Stimulated activated CD4-positive, alpha-beta T cell treated with anti-CD3 and anti-CD28 coated beads, TNF-alpha, amount 100 ng/mL, for 24 hours (primary cell): ENCODE measurements around the gene APEH.
"Not testable (repeated sequence)": the region's sequence is repeated elsewhere in the genome, so short reads cannot be mapped to it uniquely, and the experiment has no call there.

Experiments used
- DNase-seq, 3 experiments: peaks; one replicate each; pipeline ENCODE4 v3.0.0-alpha.2; 2020; ENCODE audit warnings: low read depth in 3 of 3

APEH gene

DNA sequence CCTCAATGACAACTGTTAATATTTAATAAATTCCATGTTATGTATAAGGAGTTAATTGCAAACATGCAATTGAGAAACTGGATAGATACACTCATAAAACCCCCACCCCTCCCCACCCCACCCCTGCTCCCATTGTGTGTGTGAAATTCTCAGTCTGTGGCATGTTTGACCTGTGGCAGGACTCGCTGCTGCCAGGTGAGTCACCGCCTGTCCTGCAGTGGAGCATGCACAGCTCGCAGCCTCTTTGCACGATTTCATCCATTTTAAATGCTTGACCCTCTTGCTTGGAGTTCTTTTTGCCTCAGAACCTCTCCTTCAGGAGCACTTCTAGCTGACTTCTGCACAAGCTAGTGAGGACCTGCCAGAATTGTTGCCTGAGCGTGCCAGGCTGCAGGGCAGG, 5.3 kb upstream of the APEH start:
- DNase-seq: no peak

DNA sequence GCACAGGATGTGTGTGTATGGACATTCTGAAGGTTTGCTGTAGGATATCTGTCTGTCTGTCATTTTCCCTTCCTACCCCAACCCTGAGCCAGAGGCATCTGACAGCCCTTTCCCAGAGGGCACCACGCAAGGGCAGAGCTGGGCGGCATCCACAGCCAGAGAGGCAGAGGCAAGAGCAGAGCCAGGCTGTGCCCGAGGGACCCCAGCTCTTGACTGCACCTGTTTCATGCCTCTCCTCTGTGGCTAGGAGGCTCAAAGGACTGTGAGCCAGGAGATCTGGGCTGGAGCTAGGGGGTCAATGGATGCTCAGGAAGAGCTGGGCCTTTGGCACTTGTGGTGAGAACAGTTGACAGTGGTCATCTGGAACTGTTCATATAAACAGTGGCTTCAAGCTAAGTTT, 4.8 kb upstream of the APEH start:
- DNase-seq: no peak

DNA sequence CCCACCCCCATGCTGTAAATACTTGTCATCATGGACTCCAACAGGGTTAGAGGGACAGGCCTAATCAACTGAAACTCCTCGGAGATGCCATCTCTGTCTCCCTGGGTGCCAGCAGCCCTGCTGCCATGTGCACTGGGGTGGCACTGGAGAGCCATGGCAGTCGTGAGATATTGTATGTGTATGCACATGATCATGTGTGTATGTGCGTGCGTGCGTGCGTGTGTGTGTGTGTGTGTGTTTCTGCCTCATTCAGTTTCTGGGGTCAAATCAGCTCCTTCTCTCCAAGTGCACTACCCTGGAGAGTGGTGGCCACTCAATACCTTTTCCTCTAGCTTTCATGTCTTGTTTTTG, 3.2 kb upstream of the APEH start:
- no peak for DNase-seq

DNA sequence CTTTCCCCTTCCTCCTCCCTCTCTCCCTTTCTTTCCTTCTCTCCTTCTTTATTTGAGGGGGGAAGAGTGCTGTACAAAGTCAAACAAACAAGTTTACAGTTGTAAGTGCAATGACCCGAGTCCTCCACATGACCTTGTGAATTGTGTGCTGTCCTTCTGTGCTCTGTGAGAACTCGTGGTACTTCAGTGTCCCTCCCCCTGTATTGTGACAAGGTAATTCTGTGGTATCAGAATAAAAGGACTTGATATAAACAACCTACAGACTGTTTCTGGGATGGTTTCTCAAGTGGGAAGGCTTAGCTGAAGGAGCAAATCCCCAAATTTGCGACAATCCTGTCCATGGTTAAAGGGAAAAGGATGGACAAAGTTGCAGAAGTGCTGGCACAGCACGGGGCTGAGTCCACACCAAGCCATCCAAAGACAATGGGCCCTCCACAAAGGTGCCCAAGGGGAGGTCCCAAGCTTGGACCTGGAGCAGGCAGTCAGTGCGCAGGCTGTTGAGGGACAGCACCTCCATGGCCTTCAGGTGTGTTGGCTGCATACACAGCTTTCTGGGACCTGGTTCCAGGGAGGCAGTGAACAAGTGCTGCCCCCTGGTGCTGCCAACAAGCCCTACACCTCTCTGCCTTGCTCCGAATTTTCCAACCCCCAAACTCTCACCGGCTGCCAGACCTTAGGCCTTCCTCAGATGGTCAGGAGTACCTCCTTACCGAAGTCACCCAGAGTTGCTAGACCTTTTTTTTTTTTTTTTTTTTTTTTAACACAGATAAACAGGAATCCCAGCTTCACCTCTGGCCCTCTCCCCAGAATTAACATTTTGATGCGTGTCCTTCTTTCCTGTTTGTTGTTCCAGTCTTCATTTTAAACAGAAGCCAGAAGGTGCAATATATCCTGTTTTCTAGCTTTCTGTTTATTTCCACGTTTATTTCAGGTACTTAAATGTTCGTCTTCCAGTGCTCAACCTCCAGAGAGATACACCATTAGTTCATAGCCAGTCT, 2.6 kb upstream of the APEH start:
- peak; percentile 49 to 72 (median 54) for DNase-seq

DNA sequence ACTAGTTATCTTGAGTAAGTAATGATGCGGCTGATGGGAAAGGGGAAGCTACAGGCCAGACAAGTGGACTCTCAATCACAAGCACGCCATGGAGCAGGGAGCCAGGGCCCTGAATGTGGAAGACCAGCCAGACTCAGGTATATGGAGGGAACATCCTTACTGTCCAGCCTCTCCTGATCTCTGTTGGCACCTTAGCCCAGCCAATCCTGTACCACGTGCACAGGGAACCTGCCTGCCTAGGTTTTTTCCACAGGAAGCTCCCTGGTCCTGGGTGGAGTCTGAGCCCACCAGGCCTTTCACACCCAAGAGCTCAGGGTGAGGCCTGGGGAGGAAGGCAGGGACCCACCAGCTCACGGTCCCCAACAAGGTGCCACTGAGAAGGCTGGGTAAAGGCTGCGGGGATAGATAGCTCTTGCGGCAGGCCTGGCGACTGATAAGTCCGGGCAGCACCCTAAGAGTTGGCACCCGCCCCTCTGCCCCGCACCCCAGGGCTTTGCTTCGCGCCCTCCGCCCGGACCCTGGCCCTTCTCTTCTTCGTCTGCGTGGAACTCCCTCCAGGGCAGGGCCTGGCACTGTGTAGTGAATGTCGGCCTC, 933 bp upstream of the APEH start:
- peak in 1 of 3 experiments; percentile 37 for DNase-seq

DNA sequence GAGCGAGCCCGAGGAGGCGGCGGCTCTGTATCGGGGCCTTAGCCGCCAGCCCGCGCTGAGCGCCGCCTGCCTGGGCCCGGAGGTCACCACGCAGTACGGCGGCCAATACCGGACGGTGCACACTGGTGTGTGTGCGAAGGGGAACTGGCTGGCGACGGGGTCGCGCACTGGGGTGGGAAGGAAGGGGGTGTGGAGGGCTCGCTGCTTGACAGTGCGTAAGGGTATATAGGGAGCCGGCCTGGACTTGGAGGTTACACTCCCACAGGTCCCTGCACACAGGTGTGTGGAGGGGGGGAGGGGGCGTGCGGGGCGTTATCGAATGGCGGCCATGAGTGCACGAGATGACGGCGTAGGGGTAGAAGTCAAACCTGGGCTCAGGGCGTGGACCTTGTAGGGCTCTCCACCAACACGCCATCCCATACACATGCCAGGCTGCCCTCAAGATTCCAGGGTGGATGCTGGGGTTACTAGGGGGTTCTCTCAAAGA, 389 bp downstream of the APEH start:
- DNase-seq: peak in 1 of 3 experiments; percentile 26

DNA sequence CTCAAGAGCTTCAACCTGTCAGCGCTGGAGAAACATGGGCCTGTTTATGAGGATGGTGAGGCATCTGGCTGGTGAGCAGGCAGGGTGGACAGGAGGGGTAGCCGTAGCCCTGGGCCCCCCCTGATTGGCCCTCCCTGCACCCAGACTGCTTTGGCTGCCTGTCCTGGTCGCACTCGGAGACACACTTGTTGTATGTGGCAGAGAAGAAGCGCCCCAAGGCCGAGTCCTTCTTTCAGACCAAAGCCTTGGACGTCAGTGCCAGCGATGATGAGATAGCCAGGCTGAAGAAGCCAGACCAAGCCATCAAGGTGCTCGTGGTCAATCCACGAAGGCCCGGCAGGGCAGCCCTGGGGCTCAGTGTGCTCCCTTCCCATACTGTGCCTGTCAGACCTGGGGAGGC, 1.8 kb downstream of the APEH start:
- DNase-seq: no peak

DNA sequence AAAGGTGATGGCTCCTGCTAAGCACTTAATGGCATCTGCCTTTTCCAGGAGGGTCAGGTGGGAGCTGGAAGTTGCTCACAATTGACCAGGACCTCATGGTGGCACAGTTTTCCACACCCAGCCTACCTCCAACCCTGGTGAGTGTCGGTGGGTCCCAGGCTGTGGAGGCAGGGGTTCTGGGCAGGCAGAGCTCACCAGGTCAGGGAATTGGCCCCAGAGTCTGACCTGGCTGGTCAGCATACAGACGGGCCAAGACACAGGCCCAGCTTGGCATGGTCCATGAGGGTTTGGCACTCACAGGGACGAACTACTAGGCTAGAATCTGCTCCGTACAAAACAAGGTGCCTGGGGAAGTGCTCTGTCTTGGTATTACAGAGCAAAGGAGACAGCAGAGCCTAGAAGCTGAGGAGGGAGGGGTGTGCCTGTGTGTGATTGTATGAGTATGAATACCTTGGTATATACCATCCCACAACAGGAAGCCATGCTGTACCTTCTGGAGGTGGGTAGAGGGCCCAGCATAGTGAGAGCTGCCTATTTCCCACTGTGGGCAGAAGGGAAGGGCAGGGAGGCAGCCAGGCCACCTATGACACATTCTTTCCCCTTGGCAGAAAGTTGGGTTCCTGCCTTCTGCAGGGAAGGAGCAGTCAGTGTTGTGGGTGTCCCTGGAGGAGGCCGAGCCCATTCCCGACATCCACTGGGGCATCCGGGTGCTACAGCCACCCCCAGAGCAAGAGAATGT, 6.5 kb downstream of the APEH start:
- DNase-seq: no peak

DNA sequence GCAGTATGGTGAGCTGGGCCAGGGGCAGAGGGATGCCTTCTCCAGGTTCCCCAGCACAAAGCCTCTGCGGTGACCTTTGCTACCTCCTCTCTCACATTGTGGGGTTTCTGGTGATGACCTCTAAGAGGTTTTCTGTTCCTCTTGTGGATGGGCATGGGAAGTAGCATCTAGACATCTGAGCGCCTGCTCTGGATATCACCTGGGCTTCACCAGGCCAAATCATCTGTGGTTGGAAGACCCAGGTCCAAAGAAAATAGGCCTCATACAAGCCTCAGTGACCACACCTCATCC, 7.0 kb downstream of the APEH start:
- DNase-seq: no peak

DNA sequence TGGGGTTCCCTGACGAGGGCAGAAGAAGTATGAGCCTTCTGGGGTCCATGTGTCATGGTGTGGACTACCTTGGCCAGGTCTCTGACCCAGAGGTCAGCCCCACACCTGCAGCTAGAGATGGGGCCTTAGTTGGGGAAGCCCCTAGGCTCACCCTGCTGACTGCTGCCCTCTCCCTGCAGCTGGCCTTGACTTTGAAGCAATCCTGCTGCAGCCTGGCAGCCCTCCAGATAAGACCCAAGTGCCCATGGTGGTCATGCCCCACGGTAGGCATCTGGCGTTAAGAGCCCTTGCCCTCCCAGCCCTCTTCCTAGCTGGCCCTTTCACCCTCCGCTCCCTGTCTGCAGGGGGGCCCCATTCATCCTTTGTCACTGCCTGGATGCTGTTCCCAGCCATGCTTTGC, 7.4 kb downstream of the APEH start:
- no peak for DNase-seq

DNA sequence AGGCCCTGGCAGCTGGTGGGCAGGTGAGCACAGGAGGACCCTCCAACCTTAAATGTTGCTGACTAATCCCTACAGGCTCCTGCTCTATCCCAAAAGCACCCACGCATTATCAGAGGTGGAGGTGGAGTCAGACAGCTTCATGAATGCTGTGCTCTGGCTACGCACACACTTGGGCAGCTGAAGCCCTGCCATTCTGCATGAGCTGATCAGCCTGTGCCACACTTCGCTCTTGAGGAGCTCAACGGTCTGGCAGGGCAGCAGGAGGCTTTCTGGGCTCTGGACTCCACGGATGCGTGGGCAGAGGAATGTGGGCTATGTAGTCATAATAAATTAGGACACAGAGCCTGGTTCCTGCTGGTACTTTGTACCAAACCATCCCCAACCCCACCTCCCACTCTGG, 9.0 kb downstream of the APEH start:
- no peak for DNase-seq

DNA sequence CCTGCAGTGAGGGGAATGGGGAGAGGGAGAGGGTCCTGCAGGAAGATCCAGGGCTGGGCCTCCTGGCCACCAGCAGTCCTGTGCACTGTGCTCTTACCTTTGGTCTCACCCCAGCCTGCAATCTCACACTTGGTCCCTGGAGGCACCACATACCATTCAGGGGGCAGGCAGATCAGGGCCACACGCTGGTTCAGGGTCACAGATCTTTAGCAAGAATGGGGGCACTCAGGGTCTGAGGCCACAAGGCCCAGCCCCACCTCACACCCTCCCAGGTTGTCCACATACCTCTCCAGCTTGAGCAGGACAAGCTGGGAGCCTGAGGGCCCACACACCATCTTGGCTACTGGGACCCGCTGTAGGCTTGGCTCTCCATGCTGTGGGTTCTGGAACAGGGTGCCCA, 10.3 kb downstream of the APEH start:
- not testable (repeated sequence) for DNase-seq

DNA sequence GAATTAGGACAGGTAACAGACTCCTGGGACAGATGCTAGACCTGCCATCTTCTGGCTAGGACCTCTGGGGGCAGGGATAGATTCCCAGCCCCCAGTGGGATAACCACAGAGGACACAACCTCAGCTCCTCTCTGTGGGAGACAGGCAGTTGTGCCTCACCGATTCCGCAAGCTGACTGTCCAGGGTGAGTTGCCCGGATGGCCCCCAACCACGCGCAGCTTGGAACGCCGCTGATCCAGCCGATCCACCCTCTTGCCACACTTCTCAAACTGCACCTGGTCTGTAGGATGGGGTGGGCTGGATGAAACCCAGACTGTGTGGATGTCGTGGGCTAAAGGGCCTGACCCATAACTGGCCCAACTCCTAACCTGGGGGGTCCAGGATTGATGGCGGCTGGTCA, 11.0 kb downstream of the APEH start:
- not testable (repeated sequence) for DNase-seq

DNA sequence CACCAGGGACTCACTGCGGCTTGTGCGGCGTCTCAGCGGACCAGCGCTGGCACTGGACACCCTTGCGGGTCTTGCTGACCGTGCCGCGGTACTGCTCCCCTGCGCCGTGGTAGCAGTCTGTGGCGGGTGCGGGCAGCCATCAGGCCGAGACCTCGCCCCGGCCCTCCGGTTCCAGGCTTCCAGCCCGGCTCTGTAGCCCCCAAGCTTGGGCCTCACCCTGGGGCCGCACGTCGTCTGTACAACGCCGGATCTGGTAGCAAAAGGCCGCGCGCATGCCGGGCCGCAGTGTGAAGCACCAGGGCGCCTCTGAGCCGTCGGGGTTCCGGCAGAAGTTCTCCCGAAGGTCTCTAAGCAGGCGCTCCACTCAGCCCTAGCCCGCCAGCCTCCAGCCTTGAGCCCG, 11.7 kb downstream of the APEH start:
- DNase-seq: peak in 1 of 3 experiments; percentile 16

DNA sequence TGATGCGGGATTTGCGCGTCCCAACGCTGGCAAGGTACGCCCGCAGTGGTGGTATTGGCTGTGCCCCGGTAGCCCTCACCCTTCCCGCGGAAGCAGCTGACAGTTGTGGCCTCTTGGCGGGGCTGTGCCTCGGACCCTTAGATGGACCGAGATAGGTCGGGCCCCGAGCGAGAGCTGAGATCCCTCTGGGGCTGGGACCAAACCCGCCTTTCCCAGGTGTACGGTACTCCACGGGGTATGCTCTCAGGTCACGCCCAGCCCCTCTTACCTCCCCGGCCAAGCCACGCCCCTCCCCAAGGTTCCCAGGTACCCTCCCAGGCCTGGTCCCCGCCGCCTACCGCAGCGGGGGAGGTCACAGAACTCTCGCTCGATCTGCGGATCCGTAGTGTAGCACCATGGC, 12.2 kb downstream of the APEH start:
- not testable (repeated sequence) for DNase-seq

DNA sequence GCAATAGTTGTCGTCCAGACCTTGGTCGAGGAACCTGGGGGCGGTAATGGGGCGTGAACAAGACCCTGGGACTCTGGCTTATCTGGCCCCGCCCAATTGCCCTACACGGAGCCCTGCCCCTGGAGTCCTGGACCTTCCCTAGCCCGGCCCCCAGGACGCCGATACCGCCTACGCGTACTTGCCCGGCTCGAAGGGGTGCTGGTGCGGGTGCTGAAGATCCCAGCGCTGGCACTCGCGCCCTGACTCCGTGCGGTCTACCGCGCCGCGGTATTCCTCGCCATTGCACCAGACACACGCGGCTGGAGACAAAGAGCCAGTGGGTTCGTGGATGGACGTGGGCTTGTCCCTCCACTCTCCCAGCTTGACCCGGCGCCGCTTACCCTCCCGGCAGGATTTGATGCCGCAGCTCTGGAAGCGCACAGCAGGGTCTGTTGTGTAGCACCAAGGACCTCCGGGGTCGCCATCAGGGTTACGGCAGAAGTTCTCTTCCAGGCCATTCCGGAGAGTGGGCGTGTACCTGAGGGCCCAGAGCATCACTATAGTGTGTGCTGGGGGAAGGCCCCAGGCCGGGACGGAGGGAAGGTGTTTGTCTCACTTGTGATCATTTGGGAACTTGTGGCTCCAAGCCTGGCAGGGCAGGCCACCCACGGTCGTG, 12.7 kb downstream of the APEH start:
- peak in 1 of 3 experiments; percentile 61 for DNase-seq

DNA sequence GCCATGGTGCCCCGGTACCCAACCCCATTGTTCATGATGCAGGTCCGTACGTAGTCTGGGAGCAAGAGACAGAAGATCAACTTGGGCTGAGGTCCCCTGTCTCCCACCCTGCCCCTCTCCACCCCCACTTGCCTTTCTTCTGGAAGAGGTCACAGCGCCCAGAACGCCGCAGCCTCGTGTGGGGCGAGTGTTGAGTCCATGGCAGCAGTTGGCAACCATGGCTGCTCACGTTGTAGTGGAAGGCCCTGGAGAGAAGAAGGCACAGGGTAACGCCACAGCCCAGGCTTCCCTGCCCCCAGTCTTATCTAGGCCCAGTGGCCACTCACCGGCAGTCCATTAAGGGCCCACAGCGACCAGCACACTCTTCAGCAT, 13.3 kb downstream of the APEH start:
- not testable (repeated sequence) for DNase-seq

DNA sequence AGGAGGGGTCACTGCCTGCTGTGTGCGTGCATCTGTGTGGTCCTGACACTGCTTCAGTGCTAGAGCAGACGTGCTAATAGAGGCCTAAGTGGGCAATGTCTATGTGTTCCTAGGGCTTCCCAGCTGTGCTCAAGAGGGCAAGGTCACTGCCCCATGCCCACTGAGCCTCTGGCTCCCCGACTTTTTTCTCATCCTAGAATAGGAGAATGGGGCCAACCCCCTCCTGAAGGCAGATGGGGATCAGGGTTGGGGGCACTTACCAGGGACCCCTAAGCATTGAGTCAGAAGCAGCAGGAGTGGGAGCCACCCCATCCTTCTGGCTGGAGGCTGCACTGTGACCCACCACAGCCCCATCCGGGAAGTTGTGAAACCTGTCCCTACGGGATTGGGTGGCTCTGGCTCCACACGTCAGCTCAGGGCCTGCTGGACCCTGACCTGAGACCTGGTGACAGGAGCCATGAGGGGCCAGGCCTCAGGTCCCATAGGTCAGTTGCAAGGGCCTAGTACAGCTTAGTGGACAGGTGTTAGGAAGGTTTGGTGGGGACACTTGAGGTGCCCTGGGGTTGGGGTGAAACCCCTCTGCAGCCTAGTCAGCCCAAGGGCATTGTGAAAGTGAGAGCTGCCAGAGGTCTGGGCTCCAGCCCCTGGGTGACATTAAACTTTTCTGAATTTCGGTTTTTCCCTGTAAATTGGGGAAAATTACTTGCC, 14.3 kb downstream of the APEH start:
- DNase-seq: not testable (repeated sequence)

DNA sequence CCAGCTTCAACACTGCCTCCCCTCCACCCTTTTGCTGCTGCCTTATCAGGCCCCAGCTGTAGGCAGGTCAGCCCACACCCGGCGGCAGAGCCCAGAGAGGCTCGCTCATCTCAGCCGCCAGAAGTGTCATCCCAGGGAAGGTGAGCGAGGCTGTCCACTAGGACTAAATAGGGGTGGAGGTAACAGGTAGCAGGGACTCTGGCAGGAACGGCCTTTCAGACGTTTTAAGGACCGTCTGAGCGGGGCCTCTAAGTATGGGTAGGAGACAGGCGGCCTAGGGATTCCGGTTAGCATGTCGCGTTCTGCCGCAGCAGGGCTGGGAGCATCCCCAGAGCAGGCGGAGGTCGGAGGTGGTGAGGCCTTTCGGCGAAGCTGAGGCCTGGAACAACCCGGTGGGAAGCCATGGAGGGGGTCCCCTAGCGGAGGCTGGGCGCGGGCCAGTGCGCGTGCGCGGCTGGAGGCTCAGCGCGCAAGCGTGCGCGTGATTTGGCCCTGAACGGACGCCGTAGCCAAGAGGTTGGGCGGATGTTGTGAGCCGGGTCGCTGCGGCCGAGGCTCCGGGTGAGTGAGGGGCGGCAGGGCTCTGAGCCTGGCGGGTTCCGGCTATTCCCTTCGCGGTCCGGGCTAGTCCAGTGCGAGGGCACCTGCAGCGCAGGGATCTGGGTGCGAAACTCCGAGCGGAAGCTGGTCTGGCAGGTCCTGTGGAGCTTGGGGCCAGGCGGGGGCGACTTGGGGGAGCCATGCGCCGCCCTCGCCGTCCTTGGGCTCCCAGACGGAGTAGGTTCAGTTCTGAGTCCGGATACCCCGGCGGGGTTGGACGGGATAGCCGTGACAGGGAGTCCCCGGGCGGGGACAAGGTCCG, 15.1 kb downstream of the APEH start, which contains the start of the genes MST1 and RNF123:
Gene MST1, minus strand, starts transcription at position 429 of the 862 bp plus-strand sequence. CDS start 783 bp downstream, outside the sequence.
Gene RNF123, plus strand, starts transcription at position 512 of the 862 bp plus-strand sequence. CDS start 1,609 bp downstream, outside the sequence.
- peak; percentile 84 to 89 (median 86) for DNase-seq
